Endothelial cell of umbilical vein (primary cell): ENCODE measurements around the gene GRIA3. TPM values are rescaled to one million over a fixed set of nuclear protein-coding genes. Genes with fewer than 3 reads are reported as not detected.

Experiments used
- BruUV-seq: library from RNA; stranded (reverse); fragments of 400-500 nt; replicated peaks from 2 replicates; lab custom pipeline; 2021; lab: Mats Ljungman, UMichigan
- CTCF ChIA-PET: fragments of 300-600, 350-600 bp; sonication (Branson Sonifier 250); formaldehyde crosslinking; loops from one replicate; lab custom pipeline; 2021; ENCODE audit warnings: antibody characterized with exemption, inconsistent platforms; lab: Charles Lee
- POLR2A ChIA-PET: fragments of 300-600, 350-600 bp; sonication (Branson Sonifier 250); formaldehyde crosslinking; loops from one replicate; lab custom pipeline; 2021; ENCODE audit warnings: antibody characterized with exemption, inconsistent platforms; lab: Charles Lee
- DNase-seq: peaks from one replicate; pipeline ENCODE4 v3.0.0-alpha.2; 2011; ENCODE audit warnings: low read depth, low spot score
- FAIRE-seq: peaks from 2 replicates; lab custom pipeline; 2011; peaks lifted over from hg19 to GRCh38; lab: Jason Lieb, UNC
- H2AFZ ChIP-seq: 2 replicates; pipeline ENCODE4 v1.6.0; 2012; ENCODE audit warnings: low read depth, low read length, control low read depth, inconsistent platforms
- H3K27ac ChIP-seq: 2 replicates; pipeline ENCODE4 v1.5.1; 2011; ENCODE audit warnings: low read depth, mild to moderate bottlenecking, control low read depth, low read length, moderate library complexity; ENCODE audit not compliant: insufficient read depth
- H3K27me3 ChIP-seq, 2 experiments: 2 replicates each; pipeline versions ENCODE4 v1.6.0 to v1.6.1; 2011; ENCODE audit warnings: low read length in 2 of 2, mixed read lengths in 1 of 2; ENCODE audit not compliant: control insufficient read depth in 2 of 2, insufficient read depth in 2 of 2
- H3K36me3 ChIP-seq, 2 experiments: 2 replicates in 1 of 2; 3 replicates in 1 of 2; pipeline ENCODE4 v1.5.1; 2011; ENCODE audit warnings: low read length in 2 of 2, mild to moderate bottlenecking in 1 of 2, moderate library complexity in 1 of 2; ENCODE audit not compliant: control insufficient read depth in 2 of 2, insufficient read depth in 2 of 2; ENCODE audit errors: extremely low read depth in 1 of 2
- H3K4me1 ChIP-seq: 3 replicates; pipeline ENCODE4 v1.5.1; 2011; ENCODE audit warnings: mild to moderate bottlenecking, low read length; ENCODE audit not compliant: control insufficient read depth, insufficient read depth; ENCODE audit errors: extremely low read depth
- H3K4me2 ChIP-seq: 2 replicates; pipeline ENCODE4 v1.6.1; 2011; ENCODE audit warnings: low read length, control low read depth, mixed read lengths; ENCODE audit not compliant: insufficient read depth
- H3K4me3 ChIP-seq, 3 experiments: fragments of 200-600 bp in 1 of 3; sonication (generic), shearing (Covaris generic) in 1 of 3; replicated peaks in 1 of 3; 2 replicates each; pipeline ENCODE4 v1.5.1; 2011 to 2016; ENCODE audit warnings: control low read depth in 3 of 3, low read length in 3 of 3, mild to moderate bottlenecking in 2 of 3, inconsistent platforms in 1 of 3, low read depth in 1 of 3, moderate library complexity in 1 of 3; ENCODE audit not compliant: insufficient read depth in 1 of 3
- H3K79me2 ChIP-seq: 2 replicates; pipeline ENCODE4 v1.6.0; 2012; ENCODE audit warnings: low read length, inconsistent platforms; ENCODE audit not compliant: control insufficient read depth, insufficient read depth
- H3K9ac ChIP-seq: replicated peaks from 2 replicates; pipeline ENCODE3; 2011; ENCODE audit warnings: low read length, control low read depth; ENCODE audit not compliant: insufficient read depth; ENCODE audit errors: extremely low read depth
- H3K9me1 ChIP-seq: replicated peaks from 3 replicates; pipeline ENCODE4 v1.6.0; 2011; ENCODE audit warnings: mild to moderate bottlenecking, low read length; ENCODE audit not compliant: control insufficient read depth, insufficient read depth; ENCODE audit errors: extremely low read depth
- H3K9me3 ChIP-seq: replicated peaks from 2 replicates; pipeline ENCODE4 v1.5.1; 2012; ENCODE audit warnings: low read length, inconsistent platforms; ENCODE audit not compliant: control insufficient read depth, insufficient read depth
- H4K20me1 ChIP-seq: replicated peaks from 2 replicates; pipeline ENCODE3; 2011; ENCODE audit warnings: mild to moderate bottlenecking, low read length; ENCODE audit not compliant: control insufficient read depth, insufficient read depth; ENCODE audit errors: extremely low read depth
- CTCF ChIP-seq, 2 donors: IDR thresholded peaks; 1 replicate in 1 of 2; 2 replicates in 1 of 2; pipeline ENCODE4 v1.5.1; 2011; ENCODE audit warnings: low read length in 2 of 2, mild to moderate bottlenecking in 2 of 2, moderate library complexity in 2 of 2, control low read depth in 1 of 2, inconsistent platforms in 1 of 2, low read depth in 1 of 2; ENCODE audit not compliant: insufficient read depth in 1 of 2; ENCODE audit errors: extremely low read depth in 1 of 2
- EZH2 ChIP-seq: IDR thresholded peaks from 2 replicates; pipeline ENCODE4 v1.6.1; 2012; ENCODE audit warnings: borderline replicate concordance, low read depth, mild to moderate bottlenecking, moderate library complexity, low read length, inconsistent platforms; ENCODE audit not compliant: severe bottlenecking
- FOS ChIP-seq: IDR thresholded peaks from 2 replicates; pipeline ENCODE4 v1.6.1; 2011; ENCODE audit warnings: mild to moderate bottlenecking, low read length, moderate library complexity, borderline replicate concordance; ENCODE audit not compliant: insufficient read depth
- GATA2 ChIP-seq: IDR thresholded peaks from 2 replicates; pipeline ENCODE4 v1.7.0; 2011; ENCODE audit warnings: low read depth, mild to moderate bottlenecking, moderate library complexity, mixed read lengths, low read length; ENCODE audit not compliant: insufficient read length, insufficient read depth
- JUN ChIP-seq: IDR thresholded peaks from 2 replicates; pipeline ENCODE4 v1.6.1; 2011; ENCODE audit warnings: borderline replicate concordance, low read depth; ENCODE audit not compliant: insufficient read length, insufficient read depth
- MAX ChIP-seq: IDR thresholded peaks from 2 replicates; pipeline ENCODE4 v1.6.1; 2011; ENCODE audit not compliant: insufficient read depth, insufficient read length
- MYC ChIP-seq: IDR thresholded peaks from one replicate; pipeline ENCODE4 v1.6.1; 2011; ENCODE audit warnings: mild to moderate bottlenecking, low read depth, low read length
- POLR2A ChIP-seq: IDR thresholded peaks from 2 replicates; pipeline ENCODE4 v1.6.1; 2012; ENCODE audit warnings: low read depth, mild to moderate bottlenecking, control low read depth, low read length
- POLR2AphosphoS5 ChIP-seq: IDR thresholded peaks from 2 replicates; pipeline ENCODE4 v1.6.1; 2012; ENCODE audit warnings: low read depth, mild to moderate bottlenecking, control low read depth, low read length, moderate library complexity; ENCODE audit not compliant: insufficient read depth
- dilution Hi-C: fragments of 300-500 bp; cut with MboI; formaldehyde crosslinking; loops from one replicate; pipeline ENCODE4 v1.15.0; 2019; ENCODE audit warnings: low sequenced_read_pairs; ENCODE audit not compliant: extremely low pct_ligation_motif_present
- intact Hi-C: fragments of 100-400 bp; cut with micrococcal nuclease; formaldehyde crosslinking; loops from one replicate; pipeline ENCODE4 v1.10.0; 2022
- polyA plus RNA-seq, 4 experiments: library from polyadenylated mRNA; depleted of rRNA in 3 of 4; stranded (reverse) in 3 of 4; unstranded in 1 of 4; fragments of >200 nt; gene quantifications; 2 replicates each; pipeline versions ENCODE4 v1.2.1 to v1.2.3, GENCODE V29; 2011 to 2012; ENCODE audit warnings: missing spikeins in 1 of 4
- total RNA-seq: library from RNA; stranded (reverse); gene quantifications from 2 replicates; pipeline ENCODE4 v1.2.3, GENCODE V29; 2021

Gene GRIA3
- total and polyA plus RNA-seq, 2 donors (not counting 3 experiments of a cell fraction or from before 2014, with no cell fraction given), result not detected

GRCh38 chrX:123481913-123482851, 298.1 kb downstream of the GRIA3 start:
- ChIA-PET CTCF (no interaction called here), POLR2A (no interaction called here)
- FAIRE-seq, result no peak
- no peak overlapping the region for H3K9ac ChIP-seq
- no peaks in the 10 kb centered on the region for H3K9me3 ChIP-seq
- H2AFZ ChIP-seq, result no peak overlapping the region
- no peaks in the 10 kb centered on the region for H3K27me3 ChIP-seq
- H3K4me2 ChIP-seq, result no peak overlapping the region
- dilution Hi-C loops (no loop called here), intact Hi-C loops (no loop called here)
- H4K20me1 ChIP-seq, result no peaks in the 10 kb centered on the region
- no peak overlapping the region for H3K27ac ChIP-seq
- BruUV-seq, result no TSS peak
- no peaks in the 10 kb centered on the region for H3K36me3 ChIP-seq
- no peaks in the 10 kb centered on the region for H3K9me1 ChIP-seq
- H3K79me2 ChIP-seq, result no peaks in the 10 kb centered on the region
- no peaks in the 10 kb centered on the region for H3K4me1 ChIP-seq
- no peak for DNase-seq
- TF ChIP-seq MYC (no peak), MAX (no peak)
- H3K4me3 ChIP-seq, result no peak overlapping the region

GRCh38 chrX:123486297-123486696, 302.2 kb downstream of the GRIA3 start:
- DNase-seq, result no peak
- ChIA-PET CTCF (no interaction called here), POLR2A (no interaction called here)
- Histone ChIP-seq H2AFZ (no peak overlapping the region), H3K4me2 (no peak overlapping the region), H3K36me3 (no peaks in the 10 kb centered on the region), H3K27ac (no peak overlapping the region), H3K9me3 (no peaks in the 10 kb centered on the region), H3K79me2 (no peaks in the 10 kb centered on the region), H3K4me3 (no peak overlapping the region), H3K4me1 (no peaks in the 10 kb centered on the region), H4K20me1 (no peaks in the 10 kb centered on the region), H3K9me1 (no peaks in the 10 kb centered on the region), H3K27me3 (no peaks in the 10 kb centered on the region), H3K9ac (no peak overlapping the region)
- TF ChIP-seq POLR2A (no peak), MAX (no peak), MYC (no peak), JUN (no peak), CTCF (IDR thresholded peaks at IDR 0.05; ENCODE audit: extremely low read depth in 1 of 2, insufficient read depth in 1 of 2, low read depth in 1 of 2, low read length in 2 of 2) (no peak), EZH2 (no peak), FOS (no peak), GATA2 (no peak), POLR2AphosphoS5 (no peak)
- dilution Hi-C loops (no loop called here), intact Hi-C loops (no loop called here)
- no TSS peak for BruUV-seq
- FAIRE-seq, result no peak
